Neural cell (in vitro differentiated cells): ENCODE measurements around the gene SSX5.
"Not testable (repeated sequence)": the region's sequence is repeated elsewhere in the genome, so short reads cannot be mapped to it uniquely, and the experiment has no call there.

Experiments used
- CTCF ChIP-seq: fragments of 450-650 bp; IDR thresholded peaks from 2 replicates; pipeline ENCODE4 v1.5.1; 2014; ENCODE audit warnings: antibody characterized with exemption, mild to moderate bottlenecking, moderate library complexity; ENCODE audit not compliant: poor library complexity, severe bottlenecking
- EZH2 ChIP-seq: fragments of 200-600, 300-800 bp; shearing (Covaris generic), sonication (generic); IDR thresholded peaks from 2 replicates; pipeline ENCODE4 v1.6.1; 2014; ENCODE audit warnings: antibody characterized with exemption, low read length, borderline replicate concordance, mild to moderate bottlenecking; ENCODE audit not compliant: insufficient read depth, poor library complexity, severe bottlenecking
- MXI1 ChIP-seq: fragments of 450-650 bp; conservative IDR thresholded peaks from 2 replicates; pipeline ENCODE4 v1.6.1; 2014; ENCODE audit warnings: antibody characterized with exemption, mild to moderate bottlenecking; ENCODE audit not compliant: poor library complexity, severe bottlenecking
- RAD21 ChIP-seq: fragments of 450-650 bp; conservative IDR thresholded peaks from 2 replicates; pipeline ENCODE4 v1.6.1; 2014; ENCODE audit warnings: antibody characterized with exemption, mild to moderate bottlenecking, moderate library complexity
- TF ChIP-seq, protein P1 (sequence below): IDR thresholded peaks from 2 replicates; pipeline ENCODE4 v1.6.1; 2012; ENCODE audit warnings: borderline replicate concordance

- not testable (repeated sequence) for TF ChIP-seq MXI1, CTCF, RAD21, EZH2
- TF ChIP-seq, protein P1, sequence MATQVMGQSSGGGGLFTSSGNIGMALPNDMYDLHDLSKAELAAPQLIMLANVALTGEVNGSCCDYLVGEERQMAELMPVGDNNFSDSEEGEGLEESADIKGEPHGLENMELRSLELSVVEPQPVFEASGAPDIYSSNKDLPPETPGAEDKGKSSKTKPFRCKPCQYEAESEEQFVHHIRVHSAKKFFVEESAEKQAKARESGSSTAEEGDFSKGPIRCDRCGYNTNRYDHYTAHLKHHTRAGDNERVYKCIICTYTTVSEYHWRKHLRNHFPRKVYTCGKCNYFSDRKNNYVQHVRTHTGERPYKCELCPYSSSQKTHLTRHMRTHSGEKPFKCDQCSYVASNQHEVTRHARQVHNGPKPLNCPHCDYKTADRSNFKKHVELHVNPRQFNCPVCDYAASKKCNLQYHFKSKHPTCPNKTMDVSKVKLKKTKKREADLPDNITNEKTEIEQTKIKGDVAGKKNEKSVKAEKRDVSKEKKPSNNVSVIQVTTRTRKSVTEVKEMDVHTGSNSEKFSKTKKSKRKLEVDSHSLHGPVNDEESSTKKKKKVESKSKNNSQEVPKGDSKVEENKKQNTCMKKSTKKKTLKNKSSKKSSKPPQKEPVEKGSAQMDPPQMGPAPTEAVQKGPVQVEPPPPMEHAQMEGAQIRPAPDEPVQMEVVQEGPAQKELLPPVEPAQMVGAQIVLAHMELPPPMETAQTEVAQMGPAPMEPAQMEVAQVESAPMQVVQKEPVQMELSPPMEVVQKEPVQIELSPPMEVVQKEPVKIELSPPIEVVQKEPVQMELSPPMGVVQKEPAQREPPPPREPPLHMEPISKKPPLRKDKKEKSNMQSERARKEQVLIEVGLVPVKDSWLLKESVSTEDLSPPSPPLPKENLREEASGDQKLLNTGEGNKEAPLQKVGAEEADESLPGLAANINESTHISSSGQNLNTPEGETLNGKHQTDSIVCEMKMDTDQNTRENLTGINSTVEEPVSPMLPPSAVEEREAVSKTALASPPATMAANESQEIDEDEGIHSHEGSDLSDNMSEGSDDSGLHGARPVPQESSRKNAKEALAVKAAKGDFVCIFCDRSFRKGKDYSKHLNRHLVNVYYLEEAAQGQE: not testable (repeated sequence)
Measured at GRCh38 chrX:48142697-48143096, 53.9 kb downstream of the SSX5 start.
